GM10847 (cell line): ENCODE measurements around the gene ALDH1L1.

ENCODE experiments used
- POLR2A ChIP-seq: IDR thresholded peaks from 2 replicates; pipeline ENCODE4 v1.6.1; 2011; ENCODE audit not compliant: insufficient read length; ENCODE audit errors: extremely low read depth

ALDH1L1 gene

GRCh38 chr3:126083511-126083912, 96.9 kb downstream of the ALDH1L1 start:
- no peak for TF ChIP-seq POLR2A

GRCh38 chr3:126083138-126083445, 97.3 kb downstream of the ALDH1L1 start:
- no peak for TF ChIP-seq POLR2A

GRCh38 chr3:126082362-126083137, 97.8 kb downstream of the ALDH1L1 start:
- TF ChIP-seq POLR2A, result no peak

- no peak for TF ChIP-seq POLR2A
Measured at GRCh38 chr3:126081618-126082361, 98.6 kb downstream of the ALDH1L1 start.

GRCh38 chr3:126080970-126081369, 99.4 kb downstream of the ALDH1L1 start:
- no peak for TF ChIP-seq POLR2A

- no peak for TF ChIP-seq POLR2A
Measured at GRCh38 chr3:126078866-126079265, 101.5 kb downstream of the ALDH1L1 start.

GRCh38 chr3:126077754-126078153, 102.6 kb downstream of the ALDH1L1 start:
- no peak for TF ChIP-seq POLR2A

- TF ChIP-seq POLR2A, result no peak
Measured at GRCh38 chr3:126076140-126076539, 104.2 kb downstream of the ALDH1L1 start.

GRCh38 chr3:126070146-126070545, 110.2 kb downstream of the ALDH1L1 start:
- no peak for TF ChIP-seq POLR2A

- TF ChIP-seq POLR2A, result no peak
Measured at GRCh38 chr3:126067959-126068358, 112.4 kb downstream of the ALDH1L1 start.

- TF ChIP-seq POLR2A, result no peak
Measured at GRCh38 chr3:126065876-126066275, 114.5 kb downstream of the ALDH1L1 start.

- TF ChIP-seq POLR2A, result no peak
Measured at GRCh38 chr3:126064627-126065258, 115.6 kb downstream of the ALDH1L1 start.

- no peak for TF ChIP-seq POLR2A
Measured at GRCh38 chr3:126063358-126063965, 116.9 kb downstream of the ALDH1L1 start.

- no peak for TF ChIP-seq POLR2A
Measured at GRCh38 chr3:126061301-126062032, 118.9 kb downstream of the ALDH1L1 start.

- TF ChIP-seq POLR2A, result no peak
Measured at GRCh38 chr3:126060613-126061145, 119.7 kb downstream of the ALDH1L1 start.
